Neural cell (in vitro differentiated cells): ENCODE data around the gene CTTN. TPM values are rescaled to one million over a fixed set of nuclear protein-coding genes. Genes with fewer than 3 reads are reported as not detected.
A peak's percentile ranks its signal among the peaks of the same experiment; 100 is the strongest.

Experiments
- H2AFZ ChIP-seq: fragments of 200-600, 300-800 bp; sonication (generic), shearing (Covaris generic); 2 replicates; pipeline ENCODE4 v1.6.0; 2014; ENCODE audit warnings: low read depth, mild to moderate bottlenecking, antibody characterized with exemption, low read length, moderate library complexity
- H3F3A ChIP-seq: fragments of 200-600 bp; shearing (Covaris generic); 2 replicates; pipeline ENCODE4 v1.6.1; 2016; ENCODE audit warnings: mild to moderate bottlenecking, moderate library complexity, mixed read lengths, antibody characterized with exemption, low read length; ENCODE audit not compliant: insufficient read depth, poor library complexity, severe bottlenecking
- H3K27ac ChIP-seq: fragments of 200-600, 300-800 bp; sonication (generic), shearing (Covaris generic); 2 replicates; pipeline ENCODE4 v1.5.1; 2014; ENCODE audit warnings: mild to moderate bottlenecking, low read length, moderate library complexity
- H3K27me3 ChIP-seq: fragments of 300-800, 200-600 bp; sonication (generic), shearing (Covaris generic); 2 replicates; pipeline ENCODE4 v1.6.0; 2014; ENCODE audit warnings: mild to moderate bottlenecking, low read depth, low read length, moderate library complexity; ENCODE audit not compliant: insufficient read depth
- H3K36me3 ChIP-seq: fragments of 300-800, 200-600 bp; sonication (generic), shearing (Covaris generic); 2 replicates; pipeline ENCODE4 v1.5.1; 2014; ENCODE audit warnings: mild to moderate bottlenecking, antibody characterized with exemption, low read length, moderate library complexity; ENCODE audit not compliant: insufficient read depth
- H3K4me2 ChIP-seq: fragments of 300-800, 200-600 bp; sonication (generic), shearing (Covaris generic); 2 replicates; pipeline ENCODE4 v1.6.0; 2014; ENCODE audit warnings: mild to moderate bottlenecking, low read length
- H3K4me3 ChIP-seq: fragments of 300-800, 200-600 bp; sonication (generic), shearing (Covaris generic); 2 replicates; pipeline ENCODE4 v1.5.1; 2014; ENCODE audit warnings: mild to moderate bottlenecking, low read length, moderate library complexity
- H3K79me2 ChIP-seq: fragments of 200-600 bp; shearing (Covaris generic); replicated peaks from 2 replicates; pipeline ENCODE4 v1.6.0; 2014; ENCODE audit warnings: mild to moderate bottlenecking, low read length, moderate library complexity; ENCODE audit not compliant: insufficient read depth
- H3K9ac ChIP-seq: fragments of 300-800, 200-600 bp; sonication (generic), shearing (Covaris generic); 2 replicates; pipeline ENCODE4 v1.6.1; 2016; ENCODE audit warnings: mild to moderate bottlenecking, low read length, mixed read lengths
- H3K9me2 ChIP-seq: fragments of 200-600 bp; shearing (Covaris generic); 2 replicates; pipeline ENCODE4 v1.6.1; 2016; ENCODE audit warnings: mild to moderate bottlenecking, low read length, mixed read lengths; ENCODE audit not compliant: insufficient read depth
- H3K9me3 ChIP-seq: fragments of 200-600, 300-800 bp; sonication (generic), shearing (Covaris generic); 2 replicates; pipeline ENCODE4 v1.6.1; 2016; ENCODE audit warnings: mild to moderate bottlenecking, mixed run types, low read length, moderate library complexity, mixed read lengths
- H4K20me1 ChIP-seq: fragments of 200-600 bp; shearing (Covaris generic); 2 replicates; pipeline ENCODE4 v1.6.1; 2016; ENCODE audit warnings: mild to moderate bottlenecking, mixed run types; ENCODE audit not compliant: insufficient read depth
- EP300 ChIP-seq: fragments of 450-650 bp; conservative IDR thresholded peaks from 2 replicates; pipeline ENCODE4 v1.6.1; 2014; ENCODE audit warnings: antibody characterized with exemption, mild to moderate bottlenecking, moderate library complexity; ENCODE audit not compliant: poor library complexity, severe bottlenecking
- EZH2 ChIP-seq: fragments of 200-600, 300-800 bp; shearing (Covaris generic), sonication (generic); IDR thresholded peaks from 2 replicates; pipeline ENCODE4 v1.6.1; 2014; ENCODE audit warnings: antibody characterized with exemption, low read length, borderline replicate concordance, mild to moderate bottlenecking; ENCODE audit not compliant: insufficient read depth, poor library complexity, severe bottlenecking
- MXI1 ChIP-seq: fragments of 450-650 bp; conservative IDR thresholded peaks from 2 replicates; pipeline ENCODE4 v1.6.1; 2014; ENCODE audit warnings: antibody characterized with exemption, mild to moderate bottlenecking; ENCODE audit not compliant: poor library complexity, severe bottlenecking
- POLR2AphosphoS5 ChIP-seq: IDR thresholded peaks from 2 replicates; pipeline ENCODE4 v1.6.1; 2012
- RAD21 ChIP-seq: fragments of 450-650 bp; conservative IDR thresholded peaks from 2 replicates; pipeline ENCODE4 v1.6.1; 2014; ENCODE audit warnings: antibody characterized with exemption, mild to moderate bottlenecking, moderate library complexity
- SMC3 ChIP-seq: fragments of 450-650 bp; conservative IDR thresholded peaks from 2 replicates; pipeline ENCODE4 v1.6.1; 2014; ENCODE audit warnings: antibody characterized with exemption, mild to moderate bottlenecking, moderate library complexity; ENCODE audit not compliant: poor library complexity
- TAF1 ChIP-seq: IDR thresholded peaks from 2 replicates; pipeline ENCODE4 v1.6.1; 2012; ENCODE audit warnings: low read depth
- polyA plus RNA-seq: library from polyadenylated mRNA; depleted of rRNA; stranded (reverse); fragments of >200 nt; gene quantifications from 2 replicates; pipeline ENCODE4 v1.2.3, GENCODE V29; 2014
- TF ChIP-seq, protein P1 (sequence below): IDR thresholded peaks from 2 replicates; pipeline ENCODE4 v1.6.1; 2012; ENCODE audit warnings: borderline replicate concordance
- TF ChIP-seq, protein P2 (sequence below): fragments of 450-650 bp; IDR thresholded peaks from 2 replicates; pipeline ENCODE4 v1.5.1; 2014; ENCODE audit warnings: antibody characterized with exemption, mild to moderate bottlenecking, moderate library complexity; ENCODE audit not compliant: poor library complexity, severe bottlenecking

CTTN gene
- polyA plus RNA-seq, 1 donor from 2014 or later: 220 TPM

DNA sequence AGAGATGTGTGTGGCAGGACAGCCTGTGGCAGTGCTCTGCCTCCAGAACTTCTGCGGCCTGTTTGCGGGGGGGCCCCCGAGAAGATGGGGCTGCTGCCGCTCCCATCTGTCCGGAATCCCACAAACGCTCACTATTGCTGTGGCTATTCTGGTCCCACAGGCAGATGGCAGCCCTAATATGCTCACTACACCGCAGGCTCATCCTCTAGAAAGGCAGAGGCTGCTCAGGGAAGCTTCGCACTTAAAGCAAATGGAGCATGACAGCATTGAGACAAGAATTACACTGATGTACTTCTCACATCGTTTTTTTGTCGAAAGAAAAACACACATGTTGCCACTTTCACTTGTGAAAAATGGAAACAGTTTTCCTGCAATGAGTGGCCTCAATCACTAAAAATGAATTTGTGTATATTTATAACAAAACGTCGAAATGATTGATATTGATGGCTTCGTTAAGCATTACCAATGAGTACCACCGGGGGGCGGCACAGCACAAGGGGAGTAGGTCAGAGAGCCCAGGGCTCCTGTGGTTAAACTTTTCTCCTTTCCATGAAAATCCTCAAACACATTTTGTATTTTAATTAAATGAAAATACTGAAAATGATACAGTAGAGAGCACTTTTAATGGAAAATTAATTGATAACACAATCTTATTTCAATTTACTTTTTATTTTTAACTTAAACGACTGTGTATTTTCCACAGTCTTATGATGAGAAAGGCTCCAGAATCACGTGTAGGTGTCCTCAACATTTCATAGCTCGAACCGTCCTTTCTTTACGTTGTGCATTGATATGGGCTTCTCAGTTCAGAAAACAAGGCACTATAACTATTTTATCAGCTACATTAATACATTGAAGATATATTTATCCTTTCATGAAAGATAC is 69.1 kb downstream of the CTTN start:
- Histone ChIP-seq H3K4me3 (no peak overlapping the region), H3K9ac (peak overlapping the region; percentile 11), H3K4me2 (no peak overlapping the region), H3F3A (no peaks in the 10 kb centered on the region), H3K36me3 (no peaks in the 10 kb centered on the region), H3K27me3 (no peaks in the 10 kb centered on the region), H2AFZ (no peak overlapping the region), H3K27ac (peak overlapping the region; percentile 24), H4K20me1 (no peaks in the 10 kb centered on the region), H3K9me2 (no peaks in the 10 kb centered on the region), H3K79me2 (no peaks in the 10 kb centered on the region), H3K9me3 (no peaks in the 10 kb centered on the region)
- TF ChIP-seq SMC3: peak; percentile 97
- peak; percentile 43 for TF ChIP-seq EP300
- TF ChIP-seq, protein P1, sequence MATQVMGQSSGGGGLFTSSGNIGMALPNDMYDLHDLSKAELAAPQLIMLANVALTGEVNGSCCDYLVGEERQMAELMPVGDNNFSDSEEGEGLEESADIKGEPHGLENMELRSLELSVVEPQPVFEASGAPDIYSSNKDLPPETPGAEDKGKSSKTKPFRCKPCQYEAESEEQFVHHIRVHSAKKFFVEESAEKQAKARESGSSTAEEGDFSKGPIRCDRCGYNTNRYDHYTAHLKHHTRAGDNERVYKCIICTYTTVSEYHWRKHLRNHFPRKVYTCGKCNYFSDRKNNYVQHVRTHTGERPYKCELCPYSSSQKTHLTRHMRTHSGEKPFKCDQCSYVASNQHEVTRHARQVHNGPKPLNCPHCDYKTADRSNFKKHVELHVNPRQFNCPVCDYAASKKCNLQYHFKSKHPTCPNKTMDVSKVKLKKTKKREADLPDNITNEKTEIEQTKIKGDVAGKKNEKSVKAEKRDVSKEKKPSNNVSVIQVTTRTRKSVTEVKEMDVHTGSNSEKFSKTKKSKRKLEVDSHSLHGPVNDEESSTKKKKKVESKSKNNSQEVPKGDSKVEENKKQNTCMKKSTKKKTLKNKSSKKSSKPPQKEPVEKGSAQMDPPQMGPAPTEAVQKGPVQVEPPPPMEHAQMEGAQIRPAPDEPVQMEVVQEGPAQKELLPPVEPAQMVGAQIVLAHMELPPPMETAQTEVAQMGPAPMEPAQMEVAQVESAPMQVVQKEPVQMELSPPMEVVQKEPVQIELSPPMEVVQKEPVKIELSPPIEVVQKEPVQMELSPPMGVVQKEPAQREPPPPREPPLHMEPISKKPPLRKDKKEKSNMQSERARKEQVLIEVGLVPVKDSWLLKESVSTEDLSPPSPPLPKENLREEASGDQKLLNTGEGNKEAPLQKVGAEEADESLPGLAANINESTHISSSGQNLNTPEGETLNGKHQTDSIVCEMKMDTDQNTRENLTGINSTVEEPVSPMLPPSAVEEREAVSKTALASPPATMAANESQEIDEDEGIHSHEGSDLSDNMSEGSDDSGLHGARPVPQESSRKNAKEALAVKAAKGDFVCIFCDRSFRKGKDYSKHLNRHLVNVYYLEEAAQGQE: no peak
- peak; percentile 11 for TF ChIP-seq POLR2AphosphoS5
- TF ChIP-seq, protein P2, sequence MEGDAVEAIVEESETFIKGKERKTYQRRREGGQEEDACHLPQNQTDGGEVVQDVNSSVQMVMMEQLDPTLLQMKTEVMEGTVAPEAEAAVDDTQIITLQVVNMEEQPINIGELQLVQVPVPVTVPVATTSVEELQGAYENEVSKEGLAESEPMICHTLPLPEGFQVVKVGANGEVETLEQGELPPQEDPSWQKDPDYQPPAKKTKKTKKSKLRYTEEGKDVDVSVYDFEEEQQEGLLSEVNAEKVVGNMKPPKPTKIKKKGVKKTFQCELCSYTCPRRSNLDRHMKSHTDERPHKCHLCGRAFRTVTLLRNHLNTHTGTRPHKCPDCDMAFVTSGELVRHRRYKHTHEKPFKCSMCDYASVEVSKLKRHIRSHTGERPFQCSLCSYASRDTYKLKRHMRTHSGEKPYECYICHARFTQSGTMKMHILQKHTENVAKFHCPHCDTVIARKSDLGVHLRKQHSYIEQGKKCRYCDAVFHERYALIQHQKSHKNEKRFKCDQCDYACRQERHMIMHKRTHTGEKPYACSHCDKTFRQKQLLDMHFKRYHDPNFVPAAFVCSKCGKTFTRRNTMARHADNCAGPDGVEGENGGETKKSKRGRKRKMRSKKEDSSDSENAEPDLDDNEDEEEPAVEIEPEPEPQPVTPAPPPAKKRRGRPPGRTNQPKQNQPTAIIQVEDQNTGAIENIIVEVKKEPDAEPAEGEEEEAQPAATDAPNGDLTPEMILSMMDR: peak; percentile 97
- TF ChIP-seq TAF1: no peak
- no peak for TF ChIP-seq EZH2
- peak; percentile 98 for TF ChIP-seq RAD21
- no peak for TF ChIP-seq MXI1

- Histone ChIP-seq H3K9me3 (no peaks in the 10 kb centered on the region), H3K9ac (no peak overlapping the region), H3K27me3 (no peaks in the 10 kb centered on the region), H3K9me2 (no peaks in the 10 kb centered on the region), H4K20me1 (no peaks in the 10 kb centered on the region), H2AFZ (no peak overlapping the region), H3F3A (no peaks in the 10 kb centered on the region), H3K36me3 (no peaks in the 10 kb centered on the region), H3K79me2 (no peaks in the 10 kb centered on the region), H3K4me2 (no peak overlapping the region), H3K27ac (no peak overlapping the region), H3K4me3 (no peak overlapping the region)
- TF ChIP-seq MXI1 (no peak), EP300 (no peak), TAF1 (no peak), POLR2AphosphoS5 (no peak), EZH2 (no peak), SMC3 (no peak), RAD21 (no peak)
- TF ChIP-seq, protein P1: no peak
- TF ChIP-seq, protein P2: no peak
Observed at GRCh38 chr11:70468256-70469195, 70.2 kb downstream of the CTTN start.
